Measurements from ENCODE around the gene FFAR1. TPM values are rescaled to one million over a fixed set of nuclear protein-coding genes. Genes with fewer than 3 reads are reported as not detected.
A peak's percentile ranks its signal among the peaks of the same experiment; 100 is the strongest.

Gene FFAR1
- total and polyA plus RNA-seq, 9 donors: 0.11 to 5.0 (median 1.3) TPM

DNA sequence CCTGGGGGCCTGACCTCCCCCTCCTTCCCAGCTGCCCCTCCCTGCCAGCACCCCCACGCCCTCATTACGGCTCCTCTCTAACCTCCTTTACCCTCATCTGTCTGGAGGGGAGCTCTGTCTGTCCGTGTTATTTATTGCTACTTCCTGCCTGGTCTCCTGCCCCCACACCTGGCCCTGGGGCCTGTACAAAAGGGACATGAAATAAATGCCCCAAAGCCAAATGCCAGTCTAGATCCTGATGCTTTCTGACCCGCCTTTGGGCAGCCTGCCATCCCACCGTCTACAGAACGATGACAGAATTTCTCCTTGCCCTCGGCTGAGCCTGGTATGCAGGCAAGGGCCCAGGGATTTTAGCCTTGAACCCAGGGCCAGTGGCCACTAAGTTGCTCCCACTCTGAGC, 34.1 kb upstream of the FFAR1 start:
- WGBS, 3 donors: 18 to 33% (median 25%) methylated on average over 7 of the region's 7 CpGs
- Histone ChIP-seq H3K27me3 (no peaks in the 10 kb centered on the region), H3K4me3 (no peak overlapping the region), H3K4me1 (ENCODE audit: insufficient read depth) (peaks cover 32% of the 10 kb centered on the region), H3K36me3 (no peaks in the 10 kb centered on the region), H3K27ac (peak overlapping the region in 1 of 2 donors; percentile 91), H3K9me3 (no peaks in the 10 kb centered on the region)
- TF ChIP-seq EP300 (IDR thresholded peaks at IDR 0.05): no peak
- TF ChIP-seq POLR2A (IDR thresholded peaks at IDR 0.05): no peak
- TF ChIP-seq, protein P1, sequence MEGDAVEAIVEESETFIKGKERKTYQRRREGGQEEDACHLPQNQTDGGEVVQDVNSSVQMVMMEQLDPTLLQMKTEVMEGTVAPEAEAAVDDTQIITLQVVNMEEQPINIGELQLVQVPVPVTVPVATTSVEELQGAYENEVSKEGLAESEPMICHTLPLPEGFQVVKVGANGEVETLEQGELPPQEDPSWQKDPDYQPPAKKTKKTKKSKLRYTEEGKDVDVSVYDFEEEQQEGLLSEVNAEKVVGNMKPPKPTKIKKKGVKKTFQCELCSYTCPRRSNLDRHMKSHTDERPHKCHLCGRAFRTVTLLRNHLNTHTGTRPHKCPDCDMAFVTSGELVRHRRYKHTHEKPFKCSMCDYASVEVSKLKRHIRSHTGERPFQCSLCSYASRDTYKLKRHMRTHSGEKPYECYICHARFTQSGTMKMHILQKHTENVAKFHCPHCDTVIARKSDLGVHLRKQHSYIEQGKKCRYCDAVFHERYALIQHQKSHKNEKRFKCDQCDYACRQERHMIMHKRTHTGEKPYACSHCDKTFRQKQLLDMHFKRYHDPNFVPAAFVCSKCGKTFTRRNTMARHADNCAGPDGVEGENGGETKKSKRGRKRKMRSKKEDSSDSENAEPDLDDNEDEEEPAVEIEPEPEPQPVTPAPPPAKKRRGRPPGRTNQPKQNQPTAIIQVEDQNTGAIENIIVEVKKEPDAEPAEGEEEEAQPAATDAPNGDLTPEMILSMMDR (IDR thresholded peaks at IDR 0.05): no peak
- intact Hi-C loops (cut with DNase I): loop anchor here in 1 of 4 donors (5.0 kb wide), 1 partner anchor 41 kb away; no protein-coding TSS in a partner anchor
- peak in 1 of 5 donors; percentile 50 for DNase-seq

DNA sequence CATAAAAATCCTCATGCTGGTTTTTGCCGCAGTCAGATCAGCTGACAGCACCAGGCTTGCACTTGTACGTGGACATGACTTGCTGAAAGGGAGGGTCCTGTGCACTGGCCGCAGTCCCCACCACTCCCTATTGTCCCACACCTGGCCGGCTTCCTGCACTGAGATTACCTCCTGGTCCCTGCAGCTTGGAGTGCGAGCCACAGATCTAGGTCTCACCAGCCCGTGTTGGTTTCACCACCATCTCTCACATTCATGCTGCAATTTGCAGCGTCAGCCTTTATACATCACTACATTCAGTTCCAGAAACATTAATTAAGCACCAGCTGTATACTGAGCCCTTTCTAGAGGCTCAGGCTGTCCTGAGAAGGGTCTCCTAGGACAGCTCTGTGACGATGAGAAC, 33.7 kb upstream of the FFAR1 start:
- no peaks in the 10 kb centered on the region for H3K9me3 ChIP-seq
- no peak for TF ChIP-seq EP300 (IDR thresholded peaks at IDR 0.05)
- TF ChIP-seq, protein P1 (IDR thresholded peaks at IDR 0.05): no peak
- no peak for TF ChIP-seq POLR2A (IDR thresholded peaks at IDR 0.05)
- no peaks in the 10 kb centered on the region for H3K27me3 ChIP-seq
- no peak for DNase-seq
- intact Hi-C loops (cut with DNase I): loop anchor here in 1 of 4 donors (5.0 kb wide), 1 partner anchor 42 kb away; no protein-coding TSS in a partner anchor
- peak overlapping the region in 1 of 2 donors; percentile 91 for H3K27ac ChIP-seq
- H3K4me1 ChIP-seq (ENCODE audit: insufficient read depth): peaks cover 33% of the 10 kb centered on the region
- H3K36me3 ChIP-seq: no peaks in the 10 kb centered on the region
- H3K4me3 ChIP-seq: no peak overlapping the region
- 76 to 83% (median 78%) methylated on average over 8 of the region's 8 CpGs for WGBS, 3 donors

DNA sequence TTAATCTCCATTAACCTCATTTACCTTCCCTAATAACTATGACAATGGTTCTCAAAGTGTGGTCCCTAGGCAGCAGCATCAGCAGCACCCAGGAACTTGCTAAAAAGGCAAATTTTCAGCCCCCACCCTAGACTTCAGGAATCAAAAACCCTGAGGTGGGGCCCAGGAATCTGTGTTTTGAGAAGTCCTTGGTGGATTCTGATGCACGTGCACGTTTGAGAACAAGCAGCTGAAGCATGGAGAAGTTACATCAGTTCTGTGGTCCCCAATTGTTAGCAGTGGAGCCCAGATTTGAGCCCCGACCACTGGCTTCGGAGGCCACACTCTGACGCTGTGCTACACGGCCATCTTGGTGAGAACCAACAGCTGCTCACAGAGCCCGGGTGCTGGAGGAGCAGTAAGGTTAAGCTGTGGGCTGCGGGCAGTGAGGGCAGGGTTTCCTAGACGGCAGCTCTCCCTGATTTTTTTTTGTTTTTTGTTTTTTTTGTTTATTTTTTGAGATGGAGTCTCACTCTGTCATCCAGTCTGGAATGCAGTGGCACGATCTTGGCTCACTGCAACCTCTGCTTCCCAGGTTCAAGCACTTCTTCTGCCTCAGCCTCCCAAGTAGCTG, 32.7 kb upstream of the FFAR1 start:
- H3K4me1 ChIP-seq (ENCODE audit: insufficient read depth): peaks cover 30% of the 10 kb centered on the region
- intact Hi-C loops (cut with DNase I): loop anchor here in 1 of 4 donors (5.0 kb wide), 1 partner anchor 43 kb away; no protein-coding TSS in a partner anchor
- no peak for DNase-seq
- no peaks in the 10 kb centered on the region for H3K27me3 ChIP-seq
- TF ChIP-seq EP300 (IDR thresholded peaks at IDR 0.05) (no peak), POLR2A (IDR thresholded peaks at IDR 0.05) (no peak)
- TF ChIP-seq, protein P1 (IDR thresholded peaks at IDR 0.05): no peak
- no peak overlapping the region for H3K4me3 ChIP-seq
- no peaks in the 10 kb centered on the region for H3K9me3 ChIP-seq
- H3K27ac ChIP-seq: no peak overlapping the region
- WGBS, 3 donors: 56 to 79% (median 70%) methylated on average over 10 of the region's 10 CpGs
- no peaks in the 10 kb centered on the region for H3K36me3 ChIP-seq

DNA sequence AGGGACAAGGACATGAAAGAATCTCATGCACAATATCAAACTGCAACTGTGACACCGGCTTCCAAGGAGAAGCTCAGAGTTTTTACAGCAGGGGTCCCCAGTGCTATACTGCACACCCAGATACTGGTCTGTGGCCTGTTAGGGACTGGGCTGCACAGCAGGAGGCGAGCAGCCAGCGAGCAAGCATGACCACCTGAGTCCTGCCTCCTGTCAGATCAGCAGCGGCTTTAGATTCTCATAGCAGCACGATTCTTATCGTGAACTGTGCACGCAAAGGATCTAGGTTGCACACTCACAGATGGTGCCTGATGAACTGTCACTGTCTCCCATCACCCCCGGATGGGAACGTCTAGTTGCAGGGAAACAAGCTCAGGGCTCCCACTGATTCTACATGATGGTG, 31.8 kb upstream of the FFAR1 start:
- no peak for TF ChIP-seq EP300 (IDR thresholded peaks at IDR 0.05)
- TF ChIP-seq, protein P1 (IDR thresholded peaks at IDR 0.05): no peak
- TF ChIP-seq POLR2A (IDR thresholded peaks at IDR 0.05): no peak
- no peaks in the 10 kb centered on the region for H3K9me3 ChIP-seq
- no peaks in the 10 kb centered on the region for H3K36me3 ChIP-seq
- no peak for DNase-seq
- intact Hi-C loops (cut with DNase I): no loop called here
- no peaks in the 10 kb centered on the region for H3K27me3 ChIP-seq
- no peak overlapping the region for H3K4me3 ChIP-seq
- no peak overlapping the region for H3K27ac ChIP-seq
- 68 to 75% (median 70%) methylated on average over 9 of the region's 9 CpGs for WGBS, 3 donors
- peaks cover 24% of the 10 kb centered on the region for H3K4me1 ChIP-seq (ENCODE audit: insufficient read depth)

All from ovary (tissue), 9 donors.